Activated CD4-positive, alpha-beta T cell treated with anti-CD3 and anti-CD28 coated beads, Interleukin-2, amount 10 ng/mL, durations not matched to agents 24 days and 14 days (primary cell): ENCODE results near the gene EPHA1. TPM values are rescaled to one million over a fixed set of nuclear protein-coding genes. Genes with fewer than 3 reads are reported as not detected.

ENCODE experiments used
- total RNA-seq: library from RNA; stranded (reverse); gene quantifications from 2 replicates; pipeline ENCODE4 v1.2.3, GENCODE V29; 2022

The EPHA1 gene
- total RNA-seq, 1 donor from 2014 or later, result 0.09 TPM

Other genes starting within 250 kb of the EPHA1 start
- gene TAS2R39, start 225.4 kb downstream of the EPHA1 start, total RNA-seq, result not detected in 2 replicates
- not detected in 2 replicates for gene TAS2R40, start 186.8 kb downstream of the EPHA1 start, total RNA-seq
- gene GSTK1, start 145.4 kb downstream of the EPHA1 start, total RNA-seq, result 138 and 142 TPM in 2 replicates
- 0.38 and 0.42 TPM in 2 replicates for gene TMEM139, start 123.9 kb downstream of the EPHA1 start, total RNA-seq
- 99.1 and 110 TPM in 2 replicates for gene CASP2, start 120.5 kb downstream of the EPHA1 start, total RNA-seq
- gene CLCN1, start 92.7 kb downstream of the EPHA1 start, total RNA-seq, result not detected in 2 replicates
- 0.37 and 0.45 TPM in 2 replicates for gene FAM131B, start 46.1 kb downstream of the EPHA1 start, total RNA-seq
- gene ZYX, start 27.5 kb downstream of the EPHA1 start, total RNA-seq, result 85.8 and 89.7 TPM in 2 replicates
- gene TAS2R60, start 34.6 kb upstream of the EPHA1 start, total RNA-seq, result not detected in 2 replicates
- not detected in 2 replicates for gene TAS2R41, start 69.0 kb upstream of the EPHA1 start, total RNA-seq
- gene CTAGE15, start 162.9 kb upstream of the EPHA1 start, total RNA-seq, result 1.3 and 2.7 TPM in 2 replicates
- gene TCAF2, start 212.1 kb upstream of the EPHA1 start, total RNA-seq, result 32.8 and 34.7 TPM in 2 replicates